ENCODE results near the gene GFER. TPM values are rescaled to one million over a fixed set of nuclear protein-coding genes. Genes with fewer than 3 reads are reported as not detected.

GFER gene
- total and polyA plus RNA-seq, 9 of the 15 experiments (the other 6 are each of a cell fraction or from before 2014, with no cell fraction given), result 4.3 to 53.7 (median 19.8) TPM

DNA sequence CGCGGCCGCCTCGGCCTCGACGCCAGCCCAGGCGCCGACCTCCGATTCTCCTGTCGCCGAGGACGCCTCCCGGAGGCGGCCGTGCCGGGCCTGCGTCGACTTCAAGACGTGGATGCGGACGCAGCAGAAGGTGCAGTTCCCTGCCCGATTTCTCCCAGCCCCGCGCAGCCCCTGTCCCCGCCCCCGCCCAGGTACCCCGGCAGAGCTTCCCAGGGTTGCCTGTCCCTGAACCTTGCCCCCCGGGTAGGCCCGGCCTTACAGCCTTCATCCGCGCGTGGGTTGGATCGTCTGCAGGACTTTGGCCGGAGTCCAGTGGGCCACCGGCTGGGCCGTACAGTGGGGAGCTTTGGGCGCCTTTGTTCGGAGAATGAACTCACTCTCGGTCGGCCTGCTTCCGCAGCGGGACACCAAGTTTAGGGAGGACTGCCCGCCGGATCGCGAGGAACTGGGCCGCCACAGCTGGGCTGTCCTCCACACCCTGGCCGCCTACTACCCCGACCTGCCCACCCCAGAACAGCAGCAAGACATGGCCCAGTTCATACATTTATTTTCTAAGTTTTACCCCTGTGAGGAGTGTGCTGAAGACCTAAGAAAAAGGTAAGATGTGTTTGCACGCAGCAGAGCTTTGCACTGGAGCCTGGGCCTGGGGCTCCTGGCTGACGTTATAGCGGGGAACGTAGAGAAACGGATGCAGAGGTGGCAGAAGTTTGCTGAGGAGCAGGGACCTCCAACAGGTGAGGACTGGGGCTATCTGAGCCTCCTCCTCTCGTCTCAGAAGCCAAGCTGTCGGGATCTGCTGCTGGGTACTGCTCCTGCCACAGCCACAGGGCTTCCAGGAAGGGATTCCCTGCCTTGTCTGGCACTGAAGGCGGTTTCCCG, 593 bp downstream of the GFER start (continued):
- TF ChIP-seq ZKSCAN8 (CRISPR knock-in tag; IDR thresholded peaks at IDR 0.05) (no peak), NR2C2 (CRISPR knock-in tag; IDR thresholded peaks at IDR 0.05) (no peak), NR2C2 (tag; IDR thresholded peaks at IDR 0.05) (peak; percentile 96), GABPB1 (CRISPR knock-in tag; IDR thresholded peaks at IDR 0.05) (no peak), DNMT1 (IDR thresholded peaks at IDR 0.05) (no peak), RUNX1 (IDR thresholded peaks at IDR 0.05; ENCODE audit: low read depth) (peak; percentile 3; the same call in 1 of the 2 replicates), U2AF2 (optimal IDR thresholded peaks at IDR 0.05; ENCODE audit: low read depth, low read length) (no peak), LARP7 (IDR thresholded peaks at IDR 0.05) (no peak), E2F3 (CRISPR knock-in tag; IDR thresholded peaks at IDR 0.05) (no peak), DPF2 (IDR thresholded peaks at IDR 0.05) (no peak), MBD2 (IDR thresholded peaks at IDR 0.05; ENCODE audit: borderline replicate concordance, low read depth) (no peak), RBFOX2 (IDR thresholded peaks at IDR 0.05; ENCODE audit: low read depth, low read length) (peak; percentile 45)
- TF ChIP-seq, protein P1, sequence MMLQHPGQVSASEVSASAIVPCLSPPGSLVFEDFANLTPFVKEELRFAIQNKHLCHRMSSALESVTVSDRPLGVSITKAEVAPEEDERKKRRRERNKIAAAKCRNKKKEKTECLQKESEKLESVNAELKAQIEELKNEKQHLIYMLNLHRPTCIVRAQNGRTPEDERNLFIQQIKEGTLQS (IDR thresholded peaks at IDR 0.05), result no peak
- TF ChIP-seq, protein P1 (CRISPR knock-in tag; conservative IDR thresholded peaks at IDR 0.05), result no peak
- TF ChIP-seq, protein P2, sequence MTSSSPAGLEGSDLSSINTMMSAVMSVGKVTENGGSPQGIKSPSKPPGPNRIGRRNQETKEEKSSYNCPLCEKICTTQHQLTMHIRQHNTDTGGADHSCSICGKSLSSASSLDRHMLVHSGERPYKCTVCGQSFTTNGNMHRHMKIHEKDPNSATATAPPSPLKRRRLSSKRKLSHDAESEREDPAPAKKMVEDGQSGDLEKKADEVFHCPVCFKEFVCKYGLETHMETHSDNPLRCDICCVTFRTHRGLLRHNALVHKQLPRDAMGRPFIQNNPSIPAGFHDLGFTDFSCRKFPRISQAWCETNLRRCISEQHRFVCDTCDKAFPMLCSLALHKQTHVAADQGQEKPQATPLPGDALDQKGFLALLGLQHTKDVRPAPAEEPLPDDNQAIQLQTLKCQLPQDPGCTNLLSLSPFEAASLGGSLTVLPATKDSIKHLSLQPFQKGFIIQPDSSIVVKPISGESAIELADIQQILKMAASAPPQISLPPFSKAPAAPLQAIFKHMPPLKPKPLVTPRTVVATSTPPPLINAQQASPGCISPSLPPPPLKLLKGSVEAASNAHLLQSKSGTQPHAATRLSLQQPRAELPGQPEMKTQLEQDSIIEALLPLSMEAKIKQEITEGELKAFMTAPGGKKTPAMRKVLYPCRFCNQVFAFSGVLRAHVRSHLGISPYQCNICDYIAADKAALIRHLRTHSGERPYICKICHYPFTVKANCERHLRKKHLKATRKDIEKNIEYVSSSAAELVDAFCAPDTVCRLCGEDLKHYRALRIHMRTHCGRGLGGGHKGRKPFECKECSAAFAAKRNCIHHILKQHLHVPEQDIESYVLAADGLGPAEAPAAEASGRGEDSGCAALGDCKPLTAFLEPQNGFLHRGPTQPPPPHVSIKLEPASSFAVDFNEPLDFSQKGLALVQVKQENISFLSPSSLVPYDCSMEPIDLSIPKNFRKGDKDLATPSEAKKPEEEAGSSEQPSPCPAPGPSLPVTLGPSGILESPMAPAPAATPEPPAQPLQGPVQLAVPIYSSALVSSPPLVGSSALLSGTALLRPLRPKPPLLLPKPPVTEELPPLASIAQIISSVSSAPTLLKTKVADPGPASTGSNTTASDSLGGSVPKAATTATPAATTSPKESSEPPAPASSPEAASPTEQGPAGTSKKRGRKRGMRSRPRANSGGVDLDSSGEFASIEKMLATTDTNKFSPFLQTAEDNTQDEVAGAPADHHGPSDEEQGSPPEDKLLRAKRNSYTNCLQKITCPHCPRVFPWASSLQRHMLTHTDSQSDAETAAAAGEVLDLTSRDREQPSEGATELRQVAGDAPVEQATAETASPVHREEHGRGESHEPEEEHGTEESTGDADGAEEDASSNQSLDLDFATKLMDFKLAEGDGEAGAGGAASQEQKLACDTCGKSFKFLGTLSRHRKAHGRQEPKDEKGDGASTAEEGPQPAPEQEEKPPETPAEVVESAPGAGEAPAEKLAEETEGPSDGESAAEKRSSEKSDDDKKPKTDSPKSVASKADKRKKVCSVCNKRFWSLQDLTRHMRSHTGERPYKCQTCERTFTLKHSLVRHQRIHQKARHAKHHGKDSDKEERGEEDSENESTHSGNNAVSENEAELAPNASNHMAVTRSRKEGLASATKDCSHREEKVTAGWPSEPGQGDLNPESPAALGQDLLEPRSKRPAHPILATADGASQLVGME (CRISPR knock-in tag; IDR thresholded peaks at IDR 0.05), result no peak
- TF ChIP-seq, protein P3, sequence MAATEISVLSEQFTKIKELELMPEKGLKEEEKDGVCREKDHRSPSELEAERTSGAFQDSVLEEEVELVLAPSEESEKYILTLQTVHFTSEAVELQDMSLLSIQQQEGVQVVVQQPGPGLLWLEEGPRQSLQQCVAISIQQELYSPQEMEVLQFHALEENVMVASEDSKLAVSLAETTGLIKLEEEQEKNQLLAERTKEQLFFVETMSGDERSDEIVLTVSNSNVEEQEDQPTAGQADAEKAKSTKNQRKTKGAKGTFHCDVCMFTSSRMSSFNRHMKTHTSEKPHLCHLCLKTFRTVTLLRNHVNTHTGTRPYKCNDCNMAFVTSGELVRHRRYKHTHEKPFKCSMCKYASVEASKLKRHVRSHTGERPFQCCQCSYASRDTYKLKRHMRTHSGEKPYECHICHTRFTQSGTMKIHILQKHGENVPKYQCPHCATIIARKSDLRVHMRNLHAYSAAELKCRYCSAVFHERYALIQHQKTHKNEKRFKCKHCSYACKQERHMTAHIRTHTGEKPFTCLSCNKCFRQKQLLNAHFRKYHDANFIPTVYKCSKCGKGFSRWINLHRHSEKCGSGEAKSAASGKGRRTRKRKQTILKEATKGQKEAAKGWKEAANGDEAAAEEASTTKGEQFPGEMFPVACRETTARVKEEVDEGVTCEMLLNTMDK (IDR thresholded peaks at IDR 0.05; ENCODE audit: borderline replicate concordance, insufficient read depth, low read depth, low read length, poor library complexity, severe bottlenecking), result peak; percentile 16
- TF ChIP-seq, protein P4, sequence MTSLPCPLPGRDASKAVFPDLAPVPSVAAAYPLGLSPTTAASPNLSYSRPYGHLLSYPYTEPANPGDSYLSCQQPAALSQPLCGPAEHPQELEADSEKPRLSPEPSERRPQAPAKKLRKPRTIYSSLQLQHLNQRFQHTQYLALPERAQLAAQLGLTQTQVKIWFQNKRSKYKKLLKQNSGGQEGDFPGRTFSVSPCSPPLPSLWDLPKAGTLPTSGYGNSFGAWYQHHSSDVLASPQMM (CRISPR knock-in tag; IDR thresholded peaks at IDR 0.05), result no peak
- TF ChIP-seq, protein P5, sequence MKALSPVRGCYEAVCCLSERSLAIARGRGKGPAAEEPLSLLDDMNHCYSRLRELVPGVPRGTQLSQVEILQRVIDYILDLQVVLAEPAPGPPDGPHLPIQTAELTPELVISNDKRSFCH (CRISPR knock-in tag; IDR thresholded peaks at IDR 0.05), result no peak
- TF ChIP-seq, protein P5 (tag; IDR thresholded peaks at IDR 0.05), result 0 out of 2 replicates have a peak, but pooled peaks have one; percentile 25
